ENCODE data around the gene SEMA4A. TPM values are rescaled to one million over a fixed set of nuclear protein-coding genes. Genes with fewer than 3 reads are reported as not detected.

The SEMA4A gene
- total RNA-seq, 4 donors from 2014 or later = 21.4 to 36.6 (median 23.1) TPM

DNA sequence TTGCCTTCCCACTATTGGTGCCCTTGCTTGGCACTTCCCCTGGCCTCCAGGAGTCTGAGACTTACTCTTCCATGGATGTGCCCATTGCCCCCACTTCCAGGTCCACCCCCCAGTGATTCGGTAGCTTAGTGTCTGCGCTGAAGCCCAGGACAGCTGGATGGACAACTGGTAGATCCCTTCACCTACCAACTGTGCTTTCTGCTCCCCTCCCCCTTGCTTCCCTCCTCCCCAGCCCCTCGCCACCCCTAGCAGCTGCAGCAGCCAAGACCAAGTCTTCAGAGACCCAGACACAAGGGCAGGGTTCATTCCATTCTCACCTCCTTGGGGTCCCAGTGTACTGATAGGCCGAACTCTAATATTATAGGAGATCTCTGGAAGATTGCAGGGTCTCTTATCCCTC lies 31.9 kb upstream of the SEMA4A start:
- H3K9me3 ChIP-seq = no peaks in the 10 kb centered on the region
- H3K36me3 ChIP-seq = peaks cover 0 to 8% (median 0%) of the 10 kb centered on the region in 3 donors
- intact Hi-C loops (cut with DNase I) = no loop called here
- TF ChIP-seq, protein P1, sequence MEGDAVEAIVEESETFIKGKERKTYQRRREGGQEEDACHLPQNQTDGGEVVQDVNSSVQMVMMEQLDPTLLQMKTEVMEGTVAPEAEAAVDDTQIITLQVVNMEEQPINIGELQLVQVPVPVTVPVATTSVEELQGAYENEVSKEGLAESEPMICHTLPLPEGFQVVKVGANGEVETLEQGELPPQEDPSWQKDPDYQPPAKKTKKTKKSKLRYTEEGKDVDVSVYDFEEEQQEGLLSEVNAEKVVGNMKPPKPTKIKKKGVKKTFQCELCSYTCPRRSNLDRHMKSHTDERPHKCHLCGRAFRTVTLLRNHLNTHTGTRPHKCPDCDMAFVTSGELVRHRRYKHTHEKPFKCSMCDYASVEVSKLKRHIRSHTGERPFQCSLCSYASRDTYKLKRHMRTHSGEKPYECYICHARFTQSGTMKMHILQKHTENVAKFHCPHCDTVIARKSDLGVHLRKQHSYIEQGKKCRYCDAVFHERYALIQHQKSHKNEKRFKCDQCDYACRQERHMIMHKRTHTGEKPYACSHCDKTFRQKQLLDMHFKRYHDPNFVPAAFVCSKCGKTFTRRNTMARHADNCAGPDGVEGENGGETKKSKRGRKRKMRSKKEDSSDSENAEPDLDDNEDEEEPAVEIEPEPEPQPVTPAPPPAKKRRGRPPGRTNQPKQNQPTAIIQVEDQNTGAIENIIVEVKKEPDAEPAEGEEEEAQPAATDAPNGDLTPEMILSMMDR (IDR thresholded peaks at IDR 0.05) = no peak
- no peak for TF ChIP-seq POLR2A (IDR thresholded peaks at IDR 0.05)
- DNase-seq = no peak
- peak overlapping the region in 3 of 4 donors; percentile 40 to 65 (median 42) for H3K4me3 ChIP-seq
- peak overlapping the region; percentile 97 to 99 (median 99) for H3K27ac ChIP-seq
- H3K4me1 ChIP-seq = peaks cover 83 to 100% (median 97%) of the 10 kb centered on the region in 3 donors
- no peaks in the 10 kb centered on the region for H3K27me3 ChIP-seq
- WGBS, 2 donors = 40 to 57% methylated on average over 2 to 3 of the region's 4 CpGs

DNA sequence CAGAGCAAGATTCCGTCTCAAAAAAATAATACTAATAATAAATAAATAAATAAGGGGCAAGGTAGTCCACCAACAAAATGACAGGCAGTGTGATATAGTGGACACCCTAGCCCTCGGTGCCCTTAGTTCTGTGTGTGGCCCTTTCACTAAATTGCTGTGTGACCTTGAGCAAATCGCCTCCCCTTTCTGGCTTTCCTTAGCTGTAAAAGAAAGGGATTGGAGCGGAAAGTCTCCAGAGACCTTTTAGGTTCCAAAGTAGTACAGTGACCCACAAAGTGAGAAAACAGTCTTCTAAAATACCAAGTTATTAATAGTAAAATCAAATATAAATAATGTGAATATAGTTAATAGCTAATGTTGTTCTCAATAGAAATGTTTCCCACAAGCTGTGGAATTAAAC lies 31.3 kb upstream of the SEMA4A start:
- no peak for DNase-seq
- H3K4me3 ChIP-seq = peak overlapping the region in 3 of 4 donors; percentile 40 to 65 (median 42)
- WGBS, 2 donors = 22 to 27% methylated on average over 4 of the region's 4 CpGs
- H3K4me1 ChIP-seq = peaks cover 87 to 100% (median 98%) of the 10 kb centered on the region in 3 donors
- peaks cover 0 to 8% (median 0%) of the 10 kb centered on the region in 3 donors for H3K36me3 ChIP-seq
- TF ChIP-seq, protein P1 (IDR thresholded peaks at IDR 0.05) = no peak
- TF ChIP-seq POLR2A (IDR thresholded peaks at IDR 0.05) = no peak
- no peaks in the 10 kb centered on the region for H3K9me3 ChIP-seq
- H3K27me3 ChIP-seq = no peaks in the 10 kb centered on the region
- intact Hi-C loops (cut with DNase I) = no loop called here
- H3K27ac ChIP-seq = peak overlapping the region; percentile 97 to 99 (median 99)

DNA sequence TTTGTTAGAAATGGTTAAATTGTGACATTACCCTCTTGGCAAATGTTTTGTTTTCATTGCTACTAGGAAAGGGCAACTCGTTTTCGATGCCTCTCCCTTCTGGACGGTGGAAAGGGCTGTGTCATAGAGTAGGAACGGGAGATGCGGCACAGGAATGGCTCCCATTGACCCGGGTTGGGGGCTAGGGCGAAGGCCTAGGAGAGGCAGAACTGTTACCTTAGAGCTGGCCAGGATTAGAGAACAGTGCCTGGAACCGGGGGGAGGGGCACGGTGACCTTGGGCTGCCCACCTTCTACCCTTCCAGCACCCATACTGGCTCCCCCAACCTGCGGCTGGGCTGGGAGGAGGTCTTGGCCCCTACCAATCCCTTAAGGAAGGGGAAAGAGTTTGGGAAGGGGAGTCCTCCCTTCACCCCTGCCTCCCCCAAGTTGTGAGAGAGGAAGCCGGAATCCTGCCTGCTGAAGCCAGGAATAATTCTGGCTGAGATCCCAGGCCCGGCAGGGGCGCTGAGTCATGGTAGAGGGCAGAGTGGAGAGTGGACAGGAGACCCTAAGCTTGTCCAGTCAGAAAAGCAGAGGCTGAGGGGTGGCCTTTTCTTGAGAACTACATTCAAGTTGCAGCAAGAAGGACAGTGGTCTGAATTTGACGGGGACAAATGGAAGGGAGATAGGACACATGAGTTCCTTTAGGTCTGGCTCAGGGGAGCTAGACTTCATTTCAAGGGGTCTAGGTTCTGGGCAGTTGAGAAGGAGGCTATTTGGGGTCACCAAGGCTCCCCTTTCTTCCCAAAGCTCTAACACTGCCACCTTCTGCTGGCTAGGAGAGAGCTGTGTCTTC lies 30.6 kb upstream of the SEMA4A start:
- no peak for DNase-seq
- intact Hi-C loops (cut with DNase I) = no loop called here
- Histone ChIP-seq H3K4me1 (peaks cover 88 to 100% (median 98%) of the 10 kb centered on the region in 3 donors), H3K9me3 (no peaks in the 10 kb centered on the region), H3K36me3 (peaks cover 0 to 8% (median 0%) of the 10 kb centered on the region in 3 donors), H3K4me3 (peak overlapping the region; percentile 20 to 65 (median 41)), H3K27ac (peak overlapping the region; percentile 97 to 99 (median 99)), H3K27me3 (no peaks in the 10 kb centered on the region)
- 5 to 16% methylated on average over 7 to 12 of the region's 14 CpGs for WGBS, 2 donors
- peak in 1 of 4 donors; percentile 37 for TF ChIP-seq POLR2A (IDR thresholded peaks at IDR 0.05)
- TF ChIP-seq, protein P1 (IDR thresholded peaks at IDR 0.05) = peak in 1 of 6 experiments; percentile 30

DNA sequence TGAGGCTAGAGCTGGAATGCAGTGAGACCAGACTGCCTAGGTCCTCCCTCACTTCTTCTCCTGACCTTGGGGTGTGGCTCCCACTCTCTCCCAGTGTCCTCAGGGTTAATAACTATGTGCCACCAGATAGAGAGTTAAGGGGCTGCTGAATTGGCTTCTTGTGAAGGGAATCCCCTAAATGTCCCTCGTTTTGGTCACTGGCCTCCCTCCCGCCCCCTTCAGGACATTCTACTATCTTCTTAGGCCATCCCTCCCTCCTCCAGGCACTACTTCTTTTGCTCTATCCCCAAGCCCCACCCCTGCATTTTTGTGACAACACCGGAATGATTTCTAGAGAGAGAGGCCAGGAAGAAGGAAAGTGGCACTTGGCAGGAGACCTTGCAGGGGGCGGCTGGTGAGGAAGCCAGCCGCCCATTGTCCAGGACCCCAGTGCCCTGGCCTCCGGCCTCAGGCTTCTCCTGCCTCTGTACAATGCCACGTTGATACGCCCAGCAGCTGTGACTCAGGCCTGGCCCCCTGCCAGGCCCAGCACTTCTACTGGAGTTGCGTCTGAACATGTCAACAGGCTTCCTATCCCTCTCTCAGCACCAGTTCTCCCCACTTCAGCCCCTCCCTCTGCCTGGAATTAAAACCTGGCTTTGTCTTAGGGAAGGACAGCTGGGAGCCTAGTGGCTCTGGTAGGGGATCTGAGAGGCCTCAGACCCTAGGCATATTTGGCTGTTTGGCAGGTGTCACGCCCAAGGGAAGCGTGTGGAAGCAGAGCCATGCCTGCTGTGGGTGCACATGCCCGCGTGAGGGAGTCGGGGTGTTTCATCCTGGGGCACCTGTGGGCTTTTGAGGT lies 29.8 kb upstream of the SEMA4A start:
- intact Hi-C loops (cut with DNase I) = no loop called here
- TF ChIP-seq, protein P1 (IDR thresholded peaks at IDR 0.05) = peak in 3 of 6 experiments; percentile 2 to 22 (median 6)
- peak in 3 of 4 donors; percentile 8 to 53 (median 44) for TF ChIP-seq POLR2A (IDR thresholded peaks at IDR 0.05)
- 0 to 3% methylated on average over 2 to 5 of the region's 14 CpGs for WGBS, 2 donors
- Histone ChIP-seq H3K4me3 (peak overlapping the region; percentile 20 to 65 (median 41)), H3K4me1 (peaks cover 93 to 100% (median 98%) of the 10 kb centered on the region in 3 donors), H3K27ac (peak overlapping the region; percentile 97 to 99 (median 99)), H3K27me3 (no peaks in the 10 kb centered on the region), H3K36me3 (peaks cover 0 to 8% (median 0%) of the 10 kb centered on the region in 3 donors), H3K9me3 (no peaks in the 10 kb centered on the region)
- DNase-seq = peak; percentile 65
